GM20000 (cell line): ENCODE measurements around the gene DNAH11.
"Not testable (repeated sequence)": the region's sequence is repeated elsewhere in the genome, so short reads cannot be mapped to it uniquely, and the experiment has no call there.

ENCODE experiments used
- DNase-seq: peaks from one replicate; pipeline ENCODE4 v3.0.0; 2012; ENCODE audit warnings: low spot score
- TF ChIP-seq, protein P1 (sequence below): IDR thresholded peaks from 2 replicates; pipeline ENCODE4 v1.5.1; 2012; ENCODE audit warnings: mild to moderate bottlenecking, control low read depth; ENCODE audit errors: extremely low read depth, missing control alignments

DNAH11 gene

DNA sequence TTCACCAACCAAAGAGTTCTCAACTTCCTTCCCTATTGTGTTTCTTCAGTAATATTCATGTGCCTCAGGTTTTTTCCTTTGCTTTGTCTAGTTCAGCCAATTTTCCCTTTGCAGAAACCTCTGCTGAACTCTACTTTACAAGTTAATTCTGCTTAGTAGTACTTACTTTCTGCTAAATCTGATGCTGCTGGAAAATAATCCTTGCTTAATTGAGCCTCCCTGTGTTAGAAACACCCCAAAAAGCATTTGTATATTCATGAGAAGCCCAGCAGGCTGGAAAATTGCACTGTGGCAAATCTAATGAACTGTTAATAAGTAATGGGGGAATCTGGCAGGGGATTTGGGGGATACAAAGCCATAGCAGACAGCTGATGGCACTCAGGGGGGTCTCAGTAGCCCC is 324.4 kb downstream of the DNAH11 start:
- DNase-seq = no peak
- TF ChIP-seq, protein P1, sequence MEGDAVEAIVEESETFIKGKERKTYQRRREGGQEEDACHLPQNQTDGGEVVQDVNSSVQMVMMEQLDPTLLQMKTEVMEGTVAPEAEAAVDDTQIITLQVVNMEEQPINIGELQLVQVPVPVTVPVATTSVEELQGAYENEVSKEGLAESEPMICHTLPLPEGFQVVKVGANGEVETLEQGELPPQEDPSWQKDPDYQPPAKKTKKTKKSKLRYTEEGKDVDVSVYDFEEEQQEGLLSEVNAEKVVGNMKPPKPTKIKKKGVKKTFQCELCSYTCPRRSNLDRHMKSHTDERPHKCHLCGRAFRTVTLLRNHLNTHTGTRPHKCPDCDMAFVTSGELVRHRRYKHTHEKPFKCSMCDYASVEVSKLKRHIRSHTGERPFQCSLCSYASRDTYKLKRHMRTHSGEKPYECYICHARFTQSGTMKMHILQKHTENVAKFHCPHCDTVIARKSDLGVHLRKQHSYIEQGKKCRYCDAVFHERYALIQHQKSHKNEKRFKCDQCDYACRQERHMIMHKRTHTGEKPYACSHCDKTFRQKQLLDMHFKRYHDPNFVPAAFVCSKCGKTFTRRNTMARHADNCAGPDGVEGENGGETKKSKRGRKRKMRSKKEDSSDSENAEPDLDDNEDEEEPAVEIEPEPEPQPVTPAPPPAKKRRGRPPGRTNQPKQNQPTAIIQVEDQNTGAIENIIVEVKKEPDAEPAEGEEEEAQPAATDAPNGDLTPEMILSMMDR = no peak

DNA sequence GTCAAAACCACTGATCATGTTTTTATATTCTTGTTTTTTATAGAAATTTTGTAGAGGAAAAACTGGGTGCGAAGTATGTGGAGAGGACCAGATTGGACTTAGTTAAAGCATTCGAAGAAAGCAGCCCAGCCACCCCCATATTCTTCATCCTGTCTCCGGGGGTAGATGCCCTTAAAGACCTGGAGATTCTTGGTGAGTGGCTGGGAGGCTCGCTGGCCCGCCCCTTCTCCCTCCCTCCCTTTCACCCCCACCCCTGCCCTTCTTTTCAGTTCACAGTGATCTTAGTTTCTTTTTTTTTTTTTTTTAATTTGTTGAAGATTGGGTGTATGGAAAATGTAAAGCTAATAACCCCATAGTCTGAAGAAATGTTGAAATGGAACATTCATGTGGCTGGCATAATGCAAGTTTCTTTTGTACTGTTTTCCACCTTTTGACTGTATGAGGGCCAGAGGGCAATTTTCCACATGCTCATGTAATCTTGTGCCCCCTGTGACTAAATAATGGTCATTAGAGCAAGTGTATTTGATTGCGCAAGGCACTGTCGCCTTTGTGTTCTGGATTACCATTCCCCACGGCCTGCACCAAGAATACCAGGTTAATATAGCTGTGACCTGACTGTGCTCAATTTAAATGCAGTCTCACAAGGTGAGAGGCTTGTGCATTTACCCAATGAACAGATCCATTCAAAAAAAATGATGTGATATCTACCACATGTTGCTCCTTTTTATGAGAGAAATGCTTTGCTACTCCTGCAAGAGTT is 325.2 kb downstream of the DNAH11 start:
- no peak for DNase-seq
- TF ChIP-seq, protein P1 = no peak

DNA sequence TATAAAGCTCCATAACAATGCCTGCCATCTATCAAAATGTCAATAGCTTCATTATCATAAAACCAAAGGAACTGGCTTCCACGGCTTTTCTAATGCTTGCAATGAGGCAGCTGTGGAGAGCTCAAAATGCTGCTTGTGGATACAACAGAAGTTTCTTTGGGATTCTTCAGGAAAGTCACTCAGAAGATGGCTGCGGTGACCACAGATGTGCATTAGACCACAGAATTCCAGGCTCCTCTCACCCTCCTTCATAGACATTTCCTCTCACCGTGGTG is 325.7 kb downstream of the DNAH11 start:
- DNase-seq = no peak
- TF ChIP-seq, protein P1 = no peak

DNA sequence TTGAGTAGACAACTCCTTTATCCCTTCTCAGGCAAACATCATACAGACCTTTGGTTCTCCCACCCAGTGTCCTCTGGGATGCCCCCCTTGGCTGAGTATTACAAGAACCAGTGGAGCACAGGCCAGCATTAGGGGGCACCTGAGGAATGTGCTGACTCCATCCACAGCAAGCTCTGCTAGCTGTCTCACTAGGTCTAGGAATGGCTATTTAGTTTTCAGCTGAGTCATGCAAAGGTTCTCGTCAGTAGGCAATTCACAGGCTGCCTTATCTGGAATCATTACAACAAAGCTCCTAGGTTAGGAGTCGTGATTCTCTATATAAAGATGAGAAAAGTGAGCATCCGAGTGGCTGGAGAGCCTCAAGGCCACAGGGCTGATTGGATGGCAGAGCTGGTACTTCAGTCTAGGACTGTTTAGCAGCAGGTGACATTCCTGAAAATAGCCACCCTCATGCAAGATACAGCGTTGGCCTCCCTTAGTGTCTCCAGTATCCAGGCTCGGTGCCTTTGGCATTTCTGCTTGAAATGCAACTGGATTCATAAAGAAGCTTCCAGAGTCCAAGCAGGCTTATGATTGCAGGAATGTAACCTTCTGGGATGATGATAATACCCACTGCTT is 327.1 kb downstream of the DNAH11 start:
- TF ChIP-seq, protein P1 = no peak
- no peak for DNase-seq

DNA sequence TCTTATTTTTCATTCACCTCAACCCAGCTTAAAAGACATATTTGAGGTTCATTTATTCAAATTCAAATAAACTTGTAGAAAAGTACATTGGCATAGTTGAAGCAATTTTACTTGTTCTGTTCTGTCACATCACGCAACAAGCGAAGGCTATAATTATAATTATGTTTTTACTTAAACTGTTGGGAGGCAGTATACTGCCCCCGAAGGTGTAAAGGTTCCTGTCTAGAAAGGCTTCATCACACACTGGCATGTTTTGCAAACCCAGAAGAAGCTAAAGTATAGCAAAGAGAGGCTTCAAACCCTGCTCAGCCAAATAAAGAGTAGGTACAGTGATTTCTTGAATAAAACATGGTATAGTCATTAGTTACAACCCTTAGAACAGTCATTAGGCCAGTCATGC is 340.2 kb downstream of the DNAH11 start:
- DNase-seq = no peak
- TF ChIP-seq, protein P1 = no peak

DNA sequence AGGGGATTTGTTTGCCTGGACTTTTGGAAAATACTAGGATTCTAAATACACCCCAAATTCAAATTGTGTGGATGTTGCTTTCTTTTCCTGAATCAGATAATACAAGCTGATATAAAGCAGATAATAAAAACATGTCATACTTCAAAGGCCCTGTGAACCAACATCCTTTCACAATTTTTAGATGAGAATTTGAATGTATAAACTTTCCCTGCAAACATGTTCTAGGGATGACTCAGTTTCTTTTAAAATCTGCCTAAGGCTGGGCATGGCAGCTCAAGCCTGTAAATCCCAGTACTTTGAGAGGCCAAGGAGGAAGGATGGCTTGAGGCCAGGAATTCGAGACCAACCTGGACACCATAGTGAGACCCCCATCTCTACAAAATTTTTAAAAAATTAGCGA is 340.7 kb downstream of the DNAH11 start:
- DNase-seq = not testable (repeated sequence)

DNA sequence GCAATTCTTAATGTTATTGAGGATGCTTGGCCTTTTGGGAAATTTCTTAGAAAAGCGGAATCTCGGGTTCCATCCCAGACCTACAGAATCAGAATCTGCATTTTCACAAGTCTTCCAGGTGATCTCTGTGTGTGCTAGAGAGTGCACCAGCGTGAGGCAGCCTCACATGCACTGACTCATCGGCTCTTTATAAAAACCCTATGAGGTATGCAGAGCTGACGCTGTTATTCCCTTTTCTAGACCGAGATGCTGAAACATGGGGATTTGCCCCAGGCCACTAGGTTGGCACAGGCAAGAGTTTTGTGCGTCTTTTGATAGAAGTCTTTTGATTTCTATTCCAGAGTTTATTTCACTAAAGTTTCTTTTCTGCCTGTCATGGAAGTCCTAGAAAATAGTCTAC is 341.7 kb downstream of the DNAH11 start:
- no peak for DNase-seq

DNA sequence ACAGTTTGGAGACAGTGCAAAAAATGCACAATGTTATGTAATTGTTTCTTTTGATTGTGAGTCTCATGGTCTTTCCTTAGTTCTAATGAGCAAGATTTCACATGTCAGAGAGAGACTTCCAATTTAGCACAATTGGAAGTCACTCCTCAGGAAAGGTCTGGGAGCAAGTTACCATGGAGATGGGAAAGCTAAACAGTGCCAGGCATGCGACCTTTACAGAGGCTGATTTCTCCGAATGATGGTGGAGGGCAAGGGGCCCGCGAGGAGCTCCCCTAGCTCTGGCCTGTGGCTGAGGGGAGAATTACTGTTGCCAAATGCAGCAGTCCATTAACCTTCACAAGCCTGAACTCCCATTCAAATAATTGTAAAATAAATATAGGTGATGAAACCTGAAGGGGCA is 343.6 kb downstream of the DNAH11 start:
- TF ChIP-seq, protein P1 = no peak
- DNase-seq = no peak

More for the DNA sequence above, 341.7 kb downstream of the DNAH11 start:
- TF ChIP-seq, protein P1 = no peak
